Mucosa of rectum (tissue), 2 donors: ENCODE results near the gene RUNDC1.
"Not testable (repeated sequence)": the region's sequence is repeated elsewhere in the genome, so short reads cannot be mapped to it uniquely, and the experiment has no call there.

ENCODE experiments used
- H3K27ac ChIP-seq, 2 donors: one replicate each; pipeline ENCODE4 v1.7.0; 2013; ENCODE audit warnings: inconsistent platforms in 2 of 2, low read depth in 2 of 2, low read length in 2 of 2
- H3K27me3 ChIP-seq, 2 donors: one replicate each; pipeline ENCODE4 v1.7.0; 2013; ENCODE audit warnings: low read length in 2 of 2; ENCODE audit not compliant: control insufficient read depth in 2 of 2, insufficient read depth in 2 of 2
- H3K36me3 ChIP-seq, 2 donors: one replicate each; pipeline ENCODE4 v1.7.0; 2013; ENCODE audit warnings: low read length in 2 of 2; ENCODE audit not compliant: control insufficient read depth in 2 of 2, insufficient read depth in 2 of 2
- H3K4me1 ChIP-seq, 2 donors: one replicate each; pipeline ENCODE4 v1.7.0; 2013; ENCODE audit warnings: low read length in 2 of 2, mild to moderate bottlenecking in 1 of 2; ENCODE audit not compliant: control insufficient read depth in 2 of 2, insufficient read depth in 2 of 2
- H3K4me3 ChIP-seq, 2 donors: one replicate each; pipeline ENCODE4 v1.7.0; 2013; ENCODE audit warnings: low read length in 2 of 2
- H3K9ac ChIP-seq, 2 donors: one replicate each; pipeline ENCODE4 v1.7.0; 2013; ENCODE audit warnings: low read length in 2 of 2, low read depth in 1 of 2, mild to moderate bottlenecking in 1 of 2
- H3K9me3 ChIP-seq, 2 donors: one replicate each; pipeline ENCODE4 v1.7.0; 2013; ENCODE audit warnings: low read length in 2 of 2; ENCODE audit not compliant: control insufficient read depth in 2 of 2
- donor health status: healthy.
- donor health status: Normal muscosa, but diverticular disease.

The RUNDC1 gene

DNA sequence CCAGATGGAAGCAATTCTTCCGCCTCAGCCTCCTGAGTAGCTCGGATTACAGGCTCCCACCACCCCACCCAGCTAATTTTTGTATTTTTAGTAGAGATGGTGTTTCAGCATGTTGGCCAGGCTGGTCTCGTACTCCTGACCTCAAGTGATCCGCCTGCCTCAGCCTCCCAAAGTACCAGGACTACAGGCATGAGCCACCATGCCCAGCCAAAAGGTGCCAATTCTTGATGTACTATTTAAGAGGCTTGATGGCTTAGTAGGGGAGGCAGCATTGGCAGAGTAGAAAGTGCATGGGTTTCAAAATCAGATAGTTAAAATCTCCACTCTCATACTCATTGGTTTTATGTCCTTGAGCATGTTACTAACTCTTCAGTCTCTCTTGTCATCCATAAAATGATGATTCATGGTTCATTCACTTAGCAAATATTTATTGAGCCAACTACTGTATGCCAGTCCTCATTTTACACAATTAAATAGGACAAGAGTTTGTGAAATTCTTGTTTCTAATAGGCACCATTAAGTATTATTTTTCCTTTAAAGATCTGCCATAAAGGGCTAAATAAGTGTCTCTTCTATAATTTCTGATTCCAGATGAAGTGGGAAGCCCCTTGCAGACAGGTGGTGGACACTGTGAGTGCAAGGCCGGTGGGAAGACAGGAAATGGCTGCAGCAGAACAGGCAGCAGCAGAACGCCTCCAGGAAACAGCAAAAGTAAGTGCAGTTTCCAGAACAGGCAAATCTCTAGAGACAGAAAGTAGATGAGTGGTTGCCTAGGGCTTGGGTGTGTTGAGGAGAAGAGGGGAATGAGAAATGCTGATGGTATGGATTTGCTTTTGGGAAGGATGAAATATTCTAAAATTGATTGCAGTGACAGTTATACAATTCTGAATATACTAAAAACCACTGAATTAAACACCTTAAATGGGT lies 9.6 kb downstream of the RUNDC1 start:
- Histone ChIP-seq H3K4me3 (no peak overlapping the region), H3K9ac (no peak overlapping the region), H3K36me3 (peaks cover 54 to 66% of the 10 kb centered on the region in 2 donors), H3K9me3 (no peaks in the 10 kb centered on the region), H3K27ac (no peak overlapping the region), H3K4me1 (no peaks in the 10 kb centered on the region), H3K27me3 (no peaks in the 10 kb centered on the region)

DNA sequence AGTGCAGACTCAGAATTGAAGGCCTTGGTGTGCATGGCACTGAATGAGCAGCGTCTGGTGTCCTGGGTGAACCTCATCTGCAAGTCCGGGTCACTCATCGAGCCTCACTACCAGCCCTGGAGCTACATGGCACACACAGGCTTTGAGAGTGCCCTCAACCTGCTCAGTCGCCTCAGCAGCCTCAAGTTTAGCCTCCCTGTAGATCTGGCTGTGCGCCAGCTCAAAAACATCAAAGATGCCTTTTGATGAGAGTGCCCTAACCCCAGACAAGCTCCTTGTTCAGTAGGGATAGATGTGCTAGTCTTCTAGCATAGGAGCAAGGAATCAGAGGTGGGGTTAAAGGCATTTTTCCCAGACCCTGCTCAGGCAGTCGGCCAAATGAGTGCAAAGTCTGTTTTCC lies 11.1 kb downstream of the RUNDC1 start:
- H3K4me1 ChIP-seq: no peaks in the 10 kb centered on the region
- no peaks in the 10 kb centered on the region for H3K27me3 ChIP-seq
- no peak overlapping the region for H3K9ac ChIP-seq
- H3K36me3 ChIP-seq: peaks cover 52 to 58% of the 10 kb centered on the region in 2 donors
- H3K9me3 ChIP-seq: no peaks in the 10 kb centered on the region
- no peak overlapping the region for H3K27ac ChIP-seq
- no peak overlapping the region for H3K4me3 ChIP-seq

DNA sequence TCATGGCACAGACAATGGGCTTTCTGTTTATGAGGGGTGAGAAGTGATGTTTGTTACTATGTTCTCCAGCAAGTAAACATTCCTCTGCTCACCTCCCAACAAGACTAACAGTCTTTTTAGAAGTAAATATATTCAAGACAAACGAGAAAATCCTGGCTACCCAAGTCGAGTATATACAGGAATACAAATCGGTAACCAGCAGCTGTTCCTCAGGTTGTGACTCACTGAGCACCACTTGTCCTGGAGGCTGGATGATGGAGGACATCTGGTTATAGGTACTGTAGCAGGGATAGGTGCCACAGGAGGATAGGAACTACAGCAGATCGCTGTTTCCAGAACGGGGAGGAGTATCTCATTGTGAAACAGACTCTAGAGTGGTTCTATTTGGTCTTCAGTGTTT lies 12.5 kb downstream of the RUNDC1 start:
- no peak overlapping the region for H3K27ac ChIP-seq
- peaks cover 46 to 47% of the 10 kb centered on the region in 2 donors for H3K36me3 ChIP-seq
- H3K9me3 ChIP-seq: no peaks in the 10 kb centered on the region
- H3K4me1 ChIP-seq: peaks cover 6 to 7% of the 10 kb centered on the region in 2 donors
- H3K4me3 ChIP-seq: no peak overlapping the region
- no peaks in the 10 kb centered on the region for H3K27me3 ChIP-seq
- H3K9ac ChIP-seq: no peak overlapping the region

DNA sequence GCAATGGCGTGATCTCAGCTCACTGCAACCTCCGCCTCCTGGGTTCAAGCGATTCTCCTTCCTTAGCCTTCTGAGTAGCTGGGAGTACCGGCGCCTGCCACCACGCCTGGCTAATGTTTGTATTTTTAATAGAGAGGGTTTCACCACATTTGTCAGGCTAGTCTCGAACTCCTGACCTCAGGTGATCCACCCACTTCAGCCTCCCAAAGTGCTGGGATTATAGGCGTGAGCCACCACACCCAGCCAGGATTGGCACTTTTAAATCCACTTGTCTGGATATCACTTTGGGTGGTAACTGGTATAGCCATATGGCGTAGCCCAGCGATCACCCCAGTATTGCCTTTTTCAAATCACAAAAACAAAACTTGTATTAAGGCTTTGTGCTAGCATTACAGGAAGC lies 13.5 kb downstream of the RUNDC1 start:
- H3K4me3 ChIP-seq, H3K27me3 ChIP-seq, H3K27ac ChIP-seq, H3K4me1 ChIP-seq, H3K9ac ChIP-seq, H3K9me3 ChIP-seq: not testable (repeated sequence)
- peaks cover 39 to 42% of the 10 kb centered on the region in 2 donors for H3K36me3 ChIP-seq

DNA sequence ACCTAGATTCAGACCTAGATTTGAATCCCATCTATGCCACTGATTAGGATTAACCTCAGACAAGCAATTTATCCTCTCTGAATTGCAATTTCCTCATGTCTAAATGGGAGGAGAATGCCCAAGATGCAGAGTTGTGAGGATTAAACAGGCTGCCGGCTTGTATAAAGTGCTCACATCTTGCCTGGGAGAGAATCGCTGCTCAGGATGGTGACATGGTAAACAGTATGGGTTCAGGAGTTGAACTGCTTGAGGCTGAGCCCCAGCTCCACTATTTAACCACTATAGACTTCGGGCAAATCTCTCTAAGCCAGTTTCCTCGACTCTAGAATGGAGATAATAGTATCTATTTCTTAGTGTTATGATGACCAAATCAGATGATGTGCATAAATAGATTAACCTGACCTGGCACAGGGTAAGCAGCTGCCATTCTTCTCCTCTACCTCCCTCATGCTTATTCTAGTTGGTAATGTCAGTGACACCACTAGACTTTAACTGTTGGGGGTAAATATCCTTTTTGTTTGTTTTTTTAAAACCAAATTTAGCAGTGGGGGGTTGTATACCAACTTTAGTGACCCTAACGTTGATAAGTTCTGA lies 17.1 kb downstream of the RUNDC1 start:
- peaks cover 17 to 18% of the 10 kb centered on the region in 2 donors for H3K4me1 ChIP-seq
- H3K36me3 ChIP-seq: peaks cover 26 to 31% of the 10 kb centered on the region in 2 donors
- H3K4me3 ChIP-seq: peak overlapping the region; percentile 14 to 57
- no peaks in the 10 kb centered on the region for H3K27me3 ChIP-seq
- no peaks in the 10 kb centered on the region for H3K9me3 ChIP-seq
- peak overlapping the region; percentile 35 to 64 for H3K9ac ChIP-seq
- H3K27ac ChIP-seq: peak overlapping the region; percentile 70 to 87

DNA sequence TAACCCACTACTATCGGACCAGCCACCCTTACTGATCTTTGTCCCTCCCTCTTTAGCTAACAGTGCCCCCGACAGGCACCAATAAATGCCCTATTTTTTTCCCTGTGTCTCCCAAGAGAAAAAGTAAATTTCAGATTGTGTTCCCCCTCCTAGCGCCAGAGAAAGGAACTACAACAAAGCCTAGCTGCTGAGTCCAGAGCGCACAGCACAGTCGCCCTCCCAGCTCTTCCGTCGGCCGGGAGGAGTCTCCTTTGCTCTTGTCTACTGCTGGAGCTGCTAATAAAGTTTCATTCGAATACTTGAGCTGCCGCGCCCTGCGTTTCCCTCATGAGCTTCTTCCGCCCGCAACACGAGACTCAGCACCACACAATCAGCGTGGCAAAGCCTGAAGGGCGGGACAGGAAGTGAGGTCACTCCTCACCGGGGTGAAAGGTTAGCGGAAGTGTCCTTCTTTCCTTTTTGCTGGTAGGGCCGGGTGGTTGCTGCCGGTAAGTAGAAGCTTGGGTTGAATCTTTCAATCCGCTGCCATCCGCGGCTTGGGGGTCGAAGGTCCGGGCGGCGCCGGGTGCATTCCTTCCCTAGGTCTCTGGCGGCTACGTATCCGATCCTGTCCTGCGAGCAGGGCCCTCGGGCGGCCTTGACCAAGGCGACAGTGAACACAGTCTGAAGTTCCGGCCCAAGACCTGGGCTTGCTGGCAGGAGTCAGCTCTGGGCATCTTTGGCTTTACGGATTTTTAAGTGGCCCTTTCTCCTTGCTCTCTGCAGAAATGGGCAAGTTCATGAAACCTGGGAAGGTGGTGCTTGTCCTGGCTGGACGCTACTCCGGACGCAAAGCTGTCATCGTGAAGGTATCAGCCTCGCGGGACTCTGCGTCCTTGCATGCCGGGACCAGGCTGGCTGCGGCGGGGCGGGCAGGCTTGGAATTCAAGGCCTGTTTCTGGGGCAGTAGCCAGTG lies 17.9 kb downstream of the RUNDC1 start, which contains the start of gene RPL27:
RPL27 (plus strand) TSS at position 436 of the 955 bp plus-strand sequence; CDS start at position 768, 332 bp downstream.
- Histone ChIP-seq H3K27me3 (no peaks in the 10 kb centered on the region), H3K9ac (peak within 1 kb of the TSS; percentile 95 to 97), H3K27ac (peak within 1 kb of the TSS; percentile 86 to 87), H3K4me1 (peaks cover 17 to 18% of the 10 kb centered on the region in 2 donors), H3K4me3 (peak within 1 kb of the TSS; percentile 87 to 97), H3K9me3 (no peaks in the 10 kb centered on the region), H3K36me3 (peaks cover 26 to 29% of the 10 kb centered on the region in 2 donors)

DNA sequence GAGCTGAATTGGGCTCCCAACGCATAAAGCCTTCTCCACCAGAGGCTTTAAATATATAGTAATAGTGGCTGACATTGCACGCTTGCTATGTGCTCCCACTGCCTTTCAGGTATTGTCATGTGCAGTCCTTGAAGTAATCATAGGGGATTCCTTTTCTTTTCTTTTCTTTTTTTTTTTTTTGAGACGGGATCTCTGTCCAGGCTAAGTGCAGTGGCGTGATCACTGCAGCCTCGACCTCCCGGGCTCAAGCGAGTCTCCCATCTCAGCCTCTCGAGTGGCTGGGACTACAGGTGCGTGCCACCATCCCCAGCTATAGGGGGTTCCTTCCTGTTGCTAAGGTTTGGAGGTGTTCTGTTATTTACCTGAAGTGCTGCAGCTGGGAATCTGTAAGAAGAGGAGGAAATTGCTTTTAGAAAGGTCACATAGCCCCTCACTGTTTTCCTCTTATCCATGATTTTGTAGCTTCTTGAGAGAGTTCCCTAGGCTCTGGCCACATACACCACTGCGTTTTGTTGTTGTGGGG lies 18.7 kb downstream of the RUNDC1 start:
- H3K4me1 ChIP-seq: peaks cover 17 to 18% of the 10 kb centered on the region in 2 donors
- H3K36me3 ChIP-seq: peaks cover 27 to 31% of the 10 kb centered on the region in 2 donors
- no peaks in the 10 kb centered on the region for H3K27me3 ChIP-seq
- H3K9me3 ChIP-seq: no peaks in the 10 kb centered on the region
- H3K27ac ChIP-seq: peak overlapping the region; percentile 86 to 87
- peak overlapping the region; percentile 87 to 97 for H3K4me3 ChIP-seq
- peak overlapping the region; percentile 95 to 97 for H3K9ac ChIP-seq

DNA sequence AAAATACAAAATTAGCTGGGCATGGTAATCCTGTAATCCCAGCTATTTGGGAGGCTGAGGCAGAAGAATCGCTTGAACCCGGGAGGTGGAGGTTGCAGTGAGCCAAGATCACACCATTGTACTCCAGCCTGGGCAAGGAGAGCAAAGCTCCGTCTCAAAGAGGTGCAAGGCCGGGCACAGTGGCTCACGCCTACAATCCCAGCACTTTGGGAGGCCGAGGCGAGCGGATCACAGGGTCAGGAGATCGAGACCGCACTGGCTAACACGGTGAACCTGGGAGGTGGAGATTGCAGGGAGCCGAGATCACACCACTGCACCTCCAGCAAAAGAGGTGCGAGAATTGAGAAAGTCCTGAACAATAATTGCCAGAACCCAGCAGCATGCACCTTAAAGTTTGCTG lies 20.5 kb downstream of the RUNDC1 start:
- H3K9me3 ChIP-seq, H3K27ac ChIP-seq, H3K27me3 ChIP-seq, H3K4me3 ChIP-seq: not testable (repeated sequence)
- Histone ChIP-seq H3K9ac (peak overlapping the region; percentile 7 to 38), H3K4me1 (peaks cover 17 to 18% of the 10 kb centered on the region in 2 donors), H3K36me3 (peaks cover 27 to 31% of the 10 kb centered on the region in 2 donors)

DNA sequence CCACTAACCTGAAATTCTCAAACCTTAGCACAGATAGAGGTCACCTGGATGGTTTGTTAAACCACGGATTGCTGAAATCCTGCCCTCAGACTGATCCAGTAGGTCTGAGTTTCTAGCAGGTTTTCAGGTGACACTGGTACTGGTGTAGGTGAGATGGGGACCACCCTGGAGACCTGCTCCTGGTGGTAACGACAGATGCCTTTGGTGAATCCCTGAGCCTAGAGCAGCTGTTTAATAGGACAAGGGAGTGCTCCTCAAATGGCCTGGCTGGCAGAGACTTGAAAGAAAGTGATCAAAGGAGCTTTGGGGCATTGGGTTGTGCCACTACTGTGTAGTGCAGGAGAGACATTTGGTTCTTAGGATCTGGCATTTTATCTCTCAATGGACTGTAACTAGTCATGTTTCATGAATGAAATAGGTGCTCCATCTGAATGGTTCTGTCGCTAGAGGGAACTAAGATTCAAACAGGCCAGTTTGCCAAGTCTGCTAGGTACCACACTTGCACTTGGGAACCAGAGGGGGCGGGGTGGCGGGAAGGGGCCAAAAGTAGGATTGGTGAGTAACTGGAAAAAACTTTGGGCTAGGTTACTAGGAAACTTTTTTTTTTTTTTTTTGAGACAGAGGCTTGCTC lies 23.3 kb downstream of the RUNDC1 start:
- Histone ChIP-seq H3K36me3 (peaks cover 27 to 31% of the 10 kb centered on the region in 2 donors), H3K27ac (no peak overlapping the region), H3K4me3 (no peak overlapping the region), H3K4me1 (peaks cover 11 to 20% of the 10 kb centered on the region in 2 donors), H3K9ac (no peak overlapping the region), H3K27me3 (no peaks in the 10 kb centered on the region), H3K9me3 (no peaks in the 10 kb centered on the region)
